Measurements from ENCODE around the gene ITPR1. TPM values are rescaled to one million over a fixed set of nuclear protein-coding genes. Genes with fewer than 3 reads are reported as not detected.

ITPR1 gene
- total RNA-seq, 1 experiment from 2014 or later, result 48.5 TPM

- Histone ChIP-seq H4K20me1 (ENCODE audit: low read length) (no peaks in the 10 kb centered on the region), H3K36me3 (ENCODE audit: low read depth, low read length) (peaks cover 6% of the 10 kb centered on the region), H2AFZ (ENCODE audit: low read length) (no peak overlapping the region), H3K9ac (ENCODE audit: low read length) (no peak overlapping the region), H3K4me3 (ENCODE audit: low read length) (no peak overlapping the region), H3K27me3 (ENCODE audit: low read length) (no peaks in the 10 kb centered on the region), H3K79me2 (ENCODE audit: low read length) (no peaks in the 10 kb centered on the region), H3K9me3 (ENCODE audit: low read length) (no peaks in the 10 kb centered on the region), H3K27ac (ENCODE audit: low read length) (no peak overlapping the region), H3K4me1 (ENCODE audit: insufficient read depth, low read length) (no peaks in the 10 kb centered on the region), H3K4me2 (ENCODE audit: low read length) (no peak overlapping the region), H3K9me2 (replicated peaks; ENCODE audit: low read length) (no peaks in the 10 kb centered on the region), H3F3A (ENCODE audit: low read length, unreplicated experiment) (no peaks in the 10 kb centered on the region)
- no peak for TF ChIP-seq EZH2phosphoT487 (IDR thresholded peaks at IDR 0.05; ENCODE audit: borderline replicate concordance, low read length)
- TF ChIP-seq CTCF (conservative IDR thresholded peaks at IDR 0.05; ENCODE audit: low read depth, low read length), result no peak
- no peak for TF ChIP-seq EZH2 (IDR thresholded peaks at IDR 0.05; ENCODE audit: low read length, unreplicated experiment)
- ATAC-seq (no peak), DNase-seq (no peak)
- no TSS peak for BruUV-seq (replicated peaks)
- intact Hi-C loops (cut with micrococcal nuclease), result no loop called here
- ChIA-PET CTCF (no interaction called here), POLR2A (ENCODE audit: unreplicated experiment) (no interaction called here)
These were observed 195.9 kb downstream of the ITPR1 start for GRCh38 chr3:4689021-4689420.

GRCh38 chr3:4690277-4690676 lies 197.1 kb downstream of the ITPR1 start:
- H3K4me2 ChIP-seq (ENCODE audit: low read length), result no peak overlapping the region
- no peak for ATAC-seq
- TF ChIP-seq CTCF (conservative IDR thresholded peaks at IDR 0.05; ENCODE audit: low read depth, low read length), result no peak
- no peaks in the 10 kb centered on the region for H4K20me1 ChIP-seq (ENCODE audit: low read length)
- peaks cover 9% of the 10 kb centered on the region for H3K4me1 ChIP-seq (ENCODE audit: insufficient read depth, low read length)
- H3K27ac ChIP-seq (ENCODE audit: low read length), result no peak overlapping the region
- H3K79me2 ChIP-seq (ENCODE audit: low read length), result no peaks in the 10 kb centered on the region
- H3K4me3 ChIP-seq (ENCODE audit: low read length), result no peak overlapping the region
- H2AFZ ChIP-seq (ENCODE audit: low read length), result no peak overlapping the region
- H3K9me2 ChIP-seq (replicated peaks; ENCODE audit: low read length), result no peaks in the 10 kb centered on the region
- intact Hi-C loops (cut with micrococcal nuclease), result no loop called here
- DNase-seq, result no peak
- no peaks in the 10 kb centered on the region for H3F3A ChIP-seq (ENCODE audit: low read length, unreplicated experiment)
- no peaks in the 10 kb centered on the region for H3K27me3 ChIP-seq (ENCODE audit: low read length)
- no peak overlapping the region for H3K9ac ChIP-seq (ENCODE audit: low read length)
- H3K9me3 ChIP-seq (ENCODE audit: low read length), result no peaks in the 10 kb centered on the region
- CTCF ChIA-PET, result no interaction called here
- BruUV-seq (replicated peaks), result no TSS peak
- H3K36me3 ChIP-seq (ENCODE audit: low read depth, low read length), result peaks cover 6% of the 10 kb centered on the region
- POLR2A ChIA-PET (ENCODE audit: unreplicated experiment), result no interaction called here

- ChIA-PET CTCF (no interaction called here), POLR2A (ENCODE audit: unreplicated experiment) (interaction anchor here (0.7 kb wide), 1 partner anchor 21 kb away, joined by 3 read pairs; no protein-coding TSS in a partner anchor)
- no peaks in the 10 kb centered on the region for H3K9me2 ChIP-seq (replicated peaks; ENCODE audit: low read length)
- no peaks in the 10 kb centered on the region for H3K79me2 ChIP-seq (ENCODE audit: low read length)
- H3K4me2 ChIP-seq (ENCODE audit: low read length), result no peak overlapping the region
- H3F3A ChIP-seq (ENCODE audit: low read length, unreplicated experiment), result no peaks in the 10 kb centered on the region
- H3K36me3 ChIP-seq (ENCODE audit: low read depth, low read length), result peaks cover 6% of the 10 kb centered on the region
- H4K20me1 ChIP-seq (ENCODE audit: low read length), result no peaks in the 10 kb centered on the region
- H3K4me3 ChIP-seq (ENCODE audit: low read length), result no peak overlapping the region
- DNase-seq, result no peak
- H3K27me3 ChIP-seq (ENCODE audit: low read length), result no peaks in the 10 kb centered on the region
- no peak overlapping the region for H2AFZ ChIP-seq (ENCODE audit: low read length)
- no peak overlapping the region for H3K27ac ChIP-seq (ENCODE audit: low read length)
- H3K9ac ChIP-seq (ENCODE audit: low read length), result no peak overlapping the region
- no peak for TF ChIP-seq EZH2phosphoT487 (IDR thresholded peaks at IDR 0.05; ENCODE audit: borderline replicate concordance, low read length)
- no peak for TF ChIP-seq EZH2 (IDR thresholded peaks at IDR 0.05; ENCODE audit: low read length, unreplicated experiment)
- no peak for TF ChIP-seq CTCF (conservative IDR thresholded peaks at IDR 0.05; ENCODE audit: low read depth, low read length)
- BruUV-seq (replicated peaks), result no TSS peak
- no peak for ATAC-seq
- H3K9me3 ChIP-seq (ENCODE audit: low read length), result no peaks in the 10 kb centered on the region
- H3K4me1 ChIP-seq (ENCODE audit: insufficient read depth, low read length), result peaks cover 27% of the 10 kb centered on the region
- intact Hi-C loops (cut with micrococcal nuclease), result no loop called here
These were observed 200.5 kb downstream of the ITPR1 start for GRCh38 chr3:4693620-4694019.
